Astrocyte (in vitro differentiated cells and primary cell): ENCODE results near the gene SLITRK1. TPM values are rescaled to one million over a fixed set of nuclear protein-coding genes. Genes with fewer than 3 reads are reported as not detected.

Source experiments
- DNase-seq: peaks from one replicate; pipeline ENCODE4 v3.0.0-alpha.2; 2010; ENCODE audit warnings: low read depth
- FAIRE-seq: peaks from 2 replicates; lab custom pipeline; 2011; peaks lifted over from hg19 to GRCh38; lab: Jason Lieb, UNC
- H2AFZ ChIP-seq: 2 replicates; pipeline ENCODE4 v1.6.0; 2012; ENCODE audit warnings: low read depth, low read length, inconsistent platforms
- H3K27ac ChIP-seq: 2 replicates; pipeline ENCODE4 v1.5.1; 2011; ENCODE audit warnings: low read depth, low read length, inconsistent platforms
- H3K27me3 ChIP-seq: 2 replicates; pipeline ENCODE4 v1.6.0; 2011; ENCODE audit warnings: low read length, inconsistent platforms; ENCODE audit not compliant: insufficient read depth
- H3K36me3 ChIP-seq: 2 replicates; pipeline ENCODE4 v1.5.1; 2011; ENCODE audit warnings: low read length, inconsistent platforms; ENCODE audit not compliant: insufficient read depth
- H3K4me1 ChIP-seq: 2 replicates; pipeline ENCODE4 v1.5.1; 2011; ENCODE audit warnings: low read length, inconsistent platforms; ENCODE audit not compliant: insufficient read depth
- H3K4me2 ChIP-seq: 2 replicates; pipeline ENCODE4 v1.6.0; 2012; ENCODE audit warnings: low read length, inconsistent platforms
- H3K4me3 ChIP-seq: 2 replicates; pipeline ENCODE4 v1.5.1; 2011; ENCODE audit warnings: low read depth, mild to moderate bottlenecking, low read length, inconsistent platforms; ENCODE audit not compliant: insufficient read depth
- H3K79me2 ChIP-seq: 2 replicates; pipeline ENCODE4 v1.6.0; 2012; ENCODE audit warnings: mild to moderate bottlenecking, low read length, inconsistent platforms; ENCODE audit not compliant: insufficient read depth
- H3K9ac ChIP-seq: 2 replicates; pipeline ENCODE4 v1.6.0; 2012; ENCODE audit warnings: mild to moderate bottlenecking, low read length, inconsistent platforms
- H3K9me3 ChIP-seq: 2 replicates; pipeline ENCODE4 v1.5.1; 2012; ENCODE audit warnings: low read depth, mild to moderate bottlenecking, low read length, inconsistent platforms; ENCODE audit not compliant: insufficient read depth
- H4K20me1 ChIP-seq: 2 replicates; pipeline ENCODE4 v1.6.0; 2012; ENCODE audit warnings: low read length, inconsistent platforms; ENCODE audit not compliant: insufficient read depth
- H3K27ac Mint-ChIP-seq: one replicate; pipeline ENCODE4 v1.8.0; 2021; ENCODE audit warnings: mild to moderate bottlenecking, mixed read lengths; ENCODE audit not compliant: unreplicated experiment
- H3K27me3 Mint-ChIP-seq: one replicate; pipeline ENCODE4 v1.8.0; 2021; ENCODE audit warnings: low read depth, mixed read lengths; ENCODE audit not compliant: unreplicated experiment
- H3K36me3 Mint-ChIP-seq: one replicate; pipeline ENCODE4 v1.8.0; 2021; ENCODE audit warnings: low read depth, mixed read lengths; ENCODE audit not compliant: unreplicated experiment
- H3K4me1 Mint-ChIP-seq: one replicate; pipeline ENCODE4 v1.8.0; 2021; ENCODE audit warnings: low read depth, mixed read lengths; ENCODE audit not compliant: unreplicated experiment
- H3K4me3 Mint-ChIP-seq: one replicate; pipeline ENCODE4 v1.8.0; 2021; ENCODE audit warnings: mild to moderate bottlenecking, moderate library complexity, mixed read lengths; ENCODE audit not compliant: unreplicated experiment
- H3K9me3 Mint-ChIP-seq: one replicate; pipeline ENCODE4 v1.8.0; 2021; ENCODE audit warnings: mild to moderate bottlenecking, mixed read lengths; ENCODE audit not compliant: unreplicated experiment
- EZH2 ChIP-seq: IDR thresholded peaks from 2 replicates; pipeline ENCODE4 v1.6.1; 2012; ENCODE audit warnings: mild to moderate bottlenecking, low read length, inconsistent platforms; ENCODE audit not compliant: insufficient read depth
- total RNA-seq: library from RNA; stranded (reverse); gene quantifications from 2 replicates; pipeline ENCODE4 v1.2.1, GENCODE V29; 2021
- TF ChIP-seq, protein P1 (sequence below): IDR thresholded peaks from 2 replicates; pipeline ENCODE4 v1.5.1; 2011; ENCODE audit warnings: low read depth, mild to moderate bottlenecking, inconsistent platforms, low read length, moderate library complexity; ENCODE audit not compliant: insufficient read depth

Gene SLITRK1
- total RNA-seq, 1 donor from 2014 or later: 2.3 TPM

DNA sequence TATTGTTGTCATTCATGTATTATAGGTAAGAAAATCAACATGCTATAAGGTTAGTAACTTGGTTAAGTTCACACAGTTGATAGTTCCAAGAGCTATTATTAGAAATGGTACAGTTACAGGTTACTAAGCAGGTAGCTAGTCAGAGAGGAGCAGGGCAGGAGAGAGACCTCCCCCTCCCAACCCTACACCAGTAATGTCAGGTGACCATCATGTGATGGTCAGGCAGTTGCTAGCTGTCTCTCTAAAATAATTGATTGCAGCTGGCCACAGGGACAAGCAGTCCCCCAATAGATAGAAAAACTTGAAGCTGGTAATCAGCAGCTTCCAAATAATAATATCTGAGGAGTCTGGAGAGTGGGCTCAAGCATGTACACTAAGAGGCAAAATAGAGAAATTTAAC, 14.6 kb downstream of the SLITRK1 start:
- Mint-ChIP-seq H3K4me1 (no peaks in the 10 kb centered on the region), H3K36me3 (no peaks in the 10 kb centered on the region), H3K27ac (no peak overlapping the region), H3K9me3 (no peaks in the 10 kb centered on the region), H3K27me3 (no peaks in the 10 kb centered on the region), H3K4me3 (no peak overlapping the region)
- H3K4me3 ChIP-seq: no peak overlapping the region
- H3K9me3 ChIP-seq: no peaks in the 10 kb centered on the region
- no peaks in the 10 kb centered on the region for H3K27me3 ChIP-seq
- H3K27ac ChIP-seq: no peak overlapping the region
- no peak for TF ChIP-seq EZH2
- TF ChIP-seq, protein P1, sequence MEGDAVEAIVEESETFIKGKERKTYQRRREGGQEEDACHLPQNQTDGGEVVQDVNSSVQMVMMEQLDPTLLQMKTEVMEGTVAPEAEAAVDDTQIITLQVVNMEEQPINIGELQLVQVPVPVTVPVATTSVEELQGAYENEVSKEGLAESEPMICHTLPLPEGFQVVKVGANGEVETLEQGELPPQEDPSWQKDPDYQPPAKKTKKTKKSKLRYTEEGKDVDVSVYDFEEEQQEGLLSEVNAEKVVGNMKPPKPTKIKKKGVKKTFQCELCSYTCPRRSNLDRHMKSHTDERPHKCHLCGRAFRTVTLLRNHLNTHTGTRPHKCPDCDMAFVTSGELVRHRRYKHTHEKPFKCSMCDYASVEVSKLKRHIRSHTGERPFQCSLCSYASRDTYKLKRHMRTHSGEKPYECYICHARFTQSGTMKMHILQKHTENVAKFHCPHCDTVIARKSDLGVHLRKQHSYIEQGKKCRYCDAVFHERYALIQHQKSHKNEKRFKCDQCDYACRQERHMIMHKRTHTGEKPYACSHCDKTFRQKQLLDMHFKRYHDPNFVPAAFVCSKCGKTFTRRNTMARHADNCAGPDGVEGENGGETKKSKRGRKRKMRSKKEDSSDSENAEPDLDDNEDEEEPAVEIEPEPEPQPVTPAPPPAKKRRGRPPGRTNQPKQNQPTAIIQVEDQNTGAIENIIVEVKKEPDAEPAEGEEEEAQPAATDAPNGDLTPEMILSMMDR: no peak
- no peaks in the 10 kb centered on the region for H3K4me1 ChIP-seq
- no peak overlapping the region for H2AFZ ChIP-seq
- H3K4me2 ChIP-seq: no peak overlapping the region
- no peaks in the 10 kb centered on the region for H3K79me2 ChIP-seq
- FAIRE-seq (no peak), DNase-seq (no peak)
- H3K36me3 ChIP-seq: no peaks in the 10 kb centered on the region
- H4K20me1 ChIP-seq: no peaks in the 10 kb centered on the region
- no peak overlapping the region for H3K9ac ChIP-seq

DNA sequence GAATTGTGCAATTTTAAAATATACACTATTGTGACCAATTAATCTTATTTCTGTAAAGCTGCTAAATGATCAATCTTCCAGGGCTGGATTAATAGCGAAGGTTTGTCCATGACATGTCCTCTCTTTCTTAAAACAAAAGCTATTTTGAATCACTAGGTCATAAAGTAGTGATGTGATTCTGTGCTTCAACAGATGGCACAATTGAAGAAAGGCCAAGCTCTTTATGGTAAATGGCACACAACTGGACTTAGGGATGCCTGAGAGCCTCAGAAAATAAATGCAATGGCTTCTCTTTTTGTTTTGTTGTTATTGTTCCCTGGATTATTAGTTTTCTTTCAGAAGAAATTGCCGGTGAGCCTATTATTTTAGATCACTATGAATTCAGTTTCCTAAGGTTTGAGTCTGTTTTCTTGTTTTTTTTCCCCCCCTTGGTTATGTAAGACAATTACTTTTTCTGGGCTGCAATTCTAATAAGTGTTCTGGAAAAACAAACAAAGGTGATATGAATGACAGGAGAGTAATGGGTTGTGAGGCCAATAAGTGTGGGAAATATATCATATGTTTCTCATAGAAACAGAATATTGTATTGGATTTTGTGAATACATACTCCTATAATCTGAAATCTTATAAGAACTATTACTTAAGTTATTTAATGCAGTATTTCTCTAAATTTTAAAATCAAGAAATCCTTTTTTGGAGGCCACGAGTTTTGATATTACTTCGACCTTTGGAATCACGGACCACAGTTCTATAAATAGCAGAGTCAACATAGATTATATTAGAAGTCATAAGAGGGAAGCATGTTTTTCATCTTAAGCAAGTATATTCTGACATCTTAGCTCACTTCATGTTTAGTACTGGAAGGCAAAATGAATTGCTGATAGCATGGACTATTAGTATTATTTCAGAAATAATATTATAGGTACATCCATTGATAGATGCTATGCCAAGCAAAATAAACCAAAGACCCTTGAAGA, 16.8 kb downstream of the SLITRK1 start:
- H3K9me3 Mint-ChIP-seq: no peaks in the 10 kb centered on the region
- no peak overlapping the region for H3K4me2 ChIP-seq

More for the DNA sequence above, 16.8 kb downstream of the SLITRK1 start:
- TF ChIP-seq EZH2: no peak
- TF ChIP-seq, protein P1: no peak
- Histone ChIP-seq H3K9me3 (no peaks in the 10 kb centered on the region), H3K4me1 (no peaks in the 10 kb centered on the region), H4K20me1 (no peaks in the 10 kb centered on the region), H2AFZ (no peak overlapping the region), H3K79me2 (no peaks in the 10 kb centered on the region), H3K27me3 (no peaks in the 10 kb centered on the region), H3K36me3 (no peaks in the 10 kb centered on the region), H3K27ac (no peak overlapping the region), H3K4me3 (no peak overlapping the region), H3K9ac (no peak overlapping the region)
- H3K4me3 Mint-ChIP-seq: no peak overlapping the region
- FAIRE-seq (no peak), DNase-seq (no peak)
- H3K36me3 Mint-ChIP-seq: no peaks in the 10 kb centered on the region
- H3K27ac Mint-ChIP-seq: no peak overlapping the region
- no peaks in the 10 kb centered on the region for H3K4me1 Mint-ChIP-seq
- H3K27me3 Mint-ChIP-seq: no peaks in the 10 kb centered on the region
